ENCODE measurements around the gene TMEM229B.

Gene TMEM229B

GRCh38 chr14:67429510-67430205 lies 58.9 kb downstream of the TMEM229B start:
- no peak for TF ChIP-seq YY1 (IDR thresholded peaks at IDR 0.05; ENCODE audit: insufficient read depth, insufficient read length)
- no peak for TF ChIP-seq ZNF274 (IDR thresholded peaks at IDR 0.05; ENCODE audit: low read depth, low read length)
- TF ChIP-seq SUZ12 (IDR thresholded peaks at IDR 0.05; ENCODE audit: extremely low read depth, insufficient read depth, insufficient read length) = no peak
- no peak for DNase-seq (ENCODE audit: low read depth, low spot score)
- Histone ChIP-seq H3K4me3 (ENCODE audit: insufficient read length, low read depth) (no peak overlapping the region), H3K4me1 (ENCODE audit: insufficient read depth, insufficient read length) (peaks cover 5% of the 10 kb centered on the region), H3K27me3 (ENCODE audit: insufficient read depth, insufficient read length) (no peaks in the 10 kb centered on the region), H3K9me3 (ENCODE audit: insufficient read depth, low read length) (no peaks in the 10 kb centered on the region), H3K9ac (ENCODE audit: insufficient read length, low read depth) (no peak overlapping the region), H3K36me3 (ENCODE audit: insufficient read depth, insufficient read length, low read length) (no peaks in the 10 kb centered on the region)

- H3K36me3 ChIP-seq (ENCODE audit: insufficient read depth, insufficient read length, low read length) = no peaks in the 10 kb centered on the region
- H3K4me3 ChIP-seq (ENCODE audit: insufficient read length, low read depth) = no peak overlapping the region
- no peak overlapping the region for H3K9ac ChIP-seq (ENCODE audit: insufficient read length, low read depth)
- TF ChIP-seq SUZ12 (IDR thresholded peaks at IDR 0.05; ENCODE audit: extremely low read depth, insufficient read depth, insufficient read length) (no peak), ZNF274 (IDR thresholded peaks at IDR 0.05; ENCODE audit: low read depth, low read length) (no peak), YY1 (IDR thresholded peaks at IDR 0.05; ENCODE audit: insufficient read depth, insufficient read length) (no peak)
- peaks cover 5% of the 10 kb centered on the region for H3K4me1 ChIP-seq (ENCODE audit: insufficient read depth, insufficient read length)
- H3K27me3 ChIP-seq (ENCODE audit: insufficient read depth, insufficient read length) = no peaks in the 10 kb centered on the region
- no peaks in the 10 kb centered on the region for H3K9me3 ChIP-seq (ENCODE audit: insufficient read depth, low read length)
- no peak for DNase-seq (ENCODE audit: low read depth, low spot score)
Observed at GRCh38 chr14:67428501-67429031, 60.0 kb downstream of the TMEM229B start.

- Histone ChIP-seq H3K4me3 (ENCODE audit: insufficient read length, low read depth) (no peak overlapping the region), H3K36me3 (ENCODE audit: insufficient read depth, insufficient read length, low read length) (no peaks in the 10 kb centered on the region), H3K9me3 (ENCODE audit: insufficient read depth, low read length) (no peaks in the 10 kb centered on the region), H3K4me1 (ENCODE audit: insufficient read depth, insufficient read length) (peaks cover 5% of the 10 kb centered on the region), H3K27me3 (ENCODE audit: insufficient read depth, insufficient read length) (no peaks in the 10 kb centered on the region), H3K9ac (ENCODE audit: insufficient read length, low read depth) (no peak overlapping the region)
- peak; percentile 71 for DNase-seq (ENCODE audit: low read depth, low spot score)
- TF ChIP-seq ZNF274 (IDR thresholded peaks at IDR 0.05; ENCODE audit: low read depth, low read length) (no peak), SUZ12 (IDR thresholded peaks at IDR 0.05; ENCODE audit: extremely low read depth, insufficient read depth, insufficient read length) (no peak), YY1 (IDR thresholded peaks at IDR 0.05; ENCODE audit: insufficient read depth, insufficient read length) (no peak)
Observed at GRCh38 chr14:67426983-67427606, 61.4 kb downstream of the TMEM229B start.

- TF ChIP-seq YY1 (IDR thresholded peaks at IDR 0.05; ENCODE audit: insufficient read depth, insufficient read length) = no peak
- no peak for TF ChIP-seq SUZ12 (IDR thresholded peaks at IDR 0.05; ENCODE audit: extremely low read depth, insufficient read depth, insufficient read length)
- TF ChIP-seq ZNF274 (IDR thresholded peaks at IDR 0.05; ENCODE audit: low read depth, low read length) = no peak
- H3K36me3 ChIP-seq (ENCODE audit: insufficient read depth, insufficient read length, low read length) = no peaks in the 10 kb centered on the region
- H3K4me1 ChIP-seq (ENCODE audit: insufficient read depth, insufficient read length) = peaks cover 5% of the 10 kb centered on the region
- no peak overlapping the region for H3K4me3 ChIP-seq (ENCODE audit: insufficient read length, low read depth)
- no peaks in the 10 kb centered on the region for H3K27me3 ChIP-seq (ENCODE audit: insufficient read depth, insufficient read length)
- no peak for DNase-seq (ENCODE audit: low read depth, low spot score)
- H3K9me3 ChIP-seq (ENCODE audit: insufficient read depth, low read length) = no peaks in the 10 kb centered on the region
- H3K9ac ChIP-seq (ENCODE audit: insufficient read length, low read depth) = no peak overlapping the region
Observed at GRCh38 chr14:67426161-67426560, 62.4 kb downstream of the TMEM229B start.

- H3K36me3 ChIP-seq (ENCODE audit: insufficient read depth, insufficient read length, low read length) = no peaks in the 10 kb centered on the region
- no peaks in the 10 kb centered on the region for H3K27me3 ChIP-seq (ENCODE audit: insufficient read depth, insufficient read length)
- peaks cover 5% of the 10 kb centered on the region for H3K4me1 ChIP-seq (ENCODE audit: insufficient read depth, insufficient read length)
- H3K9ac ChIP-seq (ENCODE audit: insufficient read length, low read depth) = no peak overlapping the region
- no peak for TF ChIP-seq ZNF274 (IDR thresholded peaks at IDR 0.05; ENCODE audit: low read depth, low read length)
- TF ChIP-seq YY1 (IDR thresholded peaks at IDR 0.05; ENCODE audit: insufficient read depth, insufficient read length) = no peak
- TF ChIP-seq SUZ12 (IDR thresholded peaks at IDR 0.05; ENCODE audit: extremely low read depth, insufficient read depth, insufficient read length) = no peak
- H3K9me3 ChIP-seq (ENCODE audit: insufficient read depth, low read length) = no peaks in the 10 kb centered on the region
- H3K4me3 ChIP-seq (ENCODE audit: insufficient read length, low read depth) = no peak overlapping the region
- no peak for DNase-seq (ENCODE audit: low read depth, low spot score)
Observed at GRCh38 chr14:67425608-67426007, 62.9 kb downstream of the TMEM229B start.

GRCh38 chr14:67424539-67424938 lies 64.0 kb downstream of the TMEM229B start:
- Histone ChIP-seq H3K9ac (ENCODE audit: insufficient read length, low read depth) (no peak overlapping the region), H3K9me3 (ENCODE audit: insufficient read depth, low read length) (no peaks in the 10 kb centered on the region), H3K4me3 (ENCODE audit: insufficient read length, low read depth) (no peak overlapping the region), H3K4me1 (ENCODE audit: insufficient read depth, insufficient read length) (peaks cover 5% of the 10 kb centered on the region), H3K36me3 (ENCODE audit: insufficient read depth, insufficient read length, low read length) (no peaks in the 10 kb centered on the region), H3K27me3 (ENCODE audit: insufficient read depth, insufficient read length) (no peaks in the 10 kb centered on the region)
- DNase-seq (ENCODE audit: low read depth, low spot score) = no peak
- no peak for TF ChIP-seq YY1 (IDR thresholded peaks at IDR 0.05; ENCODE audit: insufficient read depth, insufficient read length)
- TF ChIP-seq ZNF274 (IDR thresholded peaks at IDR 0.05; ENCODE audit: low read depth, low read length) = no peak
- no peak for TF ChIP-seq SUZ12 (IDR thresholded peaks at IDR 0.05; ENCODE audit: extremely low read depth, insufficient read depth, insufficient read length)

- TF ChIP-seq ZNF274 (IDR thresholded peaks at IDR 0.05; ENCODE audit: low read depth, low read length) = no peak
- no peak for TF ChIP-seq SUZ12 (IDR thresholded peaks at IDR 0.05; ENCODE audit: extremely low read depth, insufficient read depth, insufficient read length)
- no peak for TF ChIP-seq YY1 (IDR thresholded peaks at IDR 0.05; ENCODE audit: insufficient read depth, insufficient read length)
- Histone ChIP-seq H3K4me1 (ENCODE audit: insufficient read depth, insufficient read length) (peaks cover 12% of the 10 kb centered on the region), H3K4me3 (ENCODE audit: insufficient read length, low read depth) (no peak overlapping the region), H3K27me3 (ENCODE audit: insufficient read depth, insufficient read length) (no peaks in the 10 kb centered on the region), H3K9ac (ENCODE audit: insufficient read length, low read depth) (no peak overlapping the region), H3K9me3 (ENCODE audit: insufficient read depth, low read length) (no peaks in the 10 kb centered on the region), H3K36me3 (ENCODE audit: insufficient read depth, insufficient read length, low read length) (no peaks in the 10 kb centered on the region)
- DNase-seq (ENCODE audit: low read depth, low spot score) = no peak
Observed at GRCh38 chr14:67423424-67423823, 65.1 kb downstream of the TMEM229B start.
